HCT116 (cell line): Measurements from ENCODE around the gene HOXC6.
"Not testable (repeated sequence)": the region's sequence is repeated elsewhere in the genome, so short reads cannot be mapped to it uniquely, and the experiment has no call there.

Source experiments
- ELF1 ChIP-seq: IDR thresholded peaks from 2 replicates; pipeline ENCODE4 v1.6.1; 2012; ENCODE audit warnings: low read depth, borderline replicate concordance
- JUND ChIP-seq: IDR thresholded peaks from 2 replicates; pipeline ENCODE4 v1.6.1; 2012
- POLR2A ChIP-seq: IDR thresholded peaks from 2 replicates; pipeline ENCODE4 v1.7.0; 2011; ENCODE audit warnings: borderline replicate concordance; ENCODE audit not compliant: insufficient read depth, insufficient read length; ENCODE audit errors: extremely low read depth
- POLR2AphosphoS5 ChIP-seq: IDR thresholded peaks from 2 replicates; pipeline ENCODE4 v1.6.1; 2011; ENCODE audit warnings: mild to moderate bottlenecking, low read depth, low read length, moderate library complexity
- TF ChIP-seq, protein P1 (sequence below), 3 experiments: fragments of 200-600 bp in 1 of 3; sonication (generic) in 1 of 3; IDR thresholded peaks in 2 of 3; conservative IDR thresholded peaks in 1 of 3; 2 replicates each; pipeline ENCODE4 v1.5.1; 2012 to 2017; ENCODE audit warnings: low read depth in 2 of 3, low read length in 2 of 3, antibody characterized with exemption in 1 of 3, borderline replicate concordance in 1 of 3, control low read depth in 1 of 3, mild to moderate bottlenecking in 1 of 3, mixed read lengths in 1 of 3, mixed run types in 1 of 3, moderate library complexity in 1 of 3; ENCODE audit not compliant: insufficient read depth in 1 of 3
- TF ChIP-seq, protein P2 (sequence below): IDR thresholded peaks from 2 replicates; pipeline ENCODE4 v1.6.1; 2012

DNA sequence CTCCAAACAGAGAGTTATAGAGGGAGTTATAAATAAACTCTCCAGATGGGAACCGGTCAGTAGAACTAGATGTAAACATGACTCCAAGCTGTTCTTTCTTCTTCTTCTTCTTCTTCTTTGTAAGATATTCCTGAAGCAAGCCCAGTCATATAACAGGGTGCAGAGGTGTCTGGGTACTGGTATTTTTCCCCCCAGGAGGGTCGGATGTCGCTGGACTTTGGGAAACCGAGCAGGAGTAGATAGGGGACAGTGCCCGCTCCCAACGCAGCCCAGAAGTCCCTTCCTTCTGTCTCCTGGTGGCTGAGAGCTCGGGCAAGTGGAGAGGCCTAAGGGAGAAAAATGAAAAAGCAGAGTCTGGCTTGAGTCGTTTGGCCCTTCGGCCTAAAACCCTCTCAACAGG is 50.9 kb downstream of the HOXC6 start:
- not testable (repeated sequence) for TF ChIP-seq ELF1, POLR2AphosphoS5, POLR2A, JUND
- TF ChIP-seq, protein P1, sequence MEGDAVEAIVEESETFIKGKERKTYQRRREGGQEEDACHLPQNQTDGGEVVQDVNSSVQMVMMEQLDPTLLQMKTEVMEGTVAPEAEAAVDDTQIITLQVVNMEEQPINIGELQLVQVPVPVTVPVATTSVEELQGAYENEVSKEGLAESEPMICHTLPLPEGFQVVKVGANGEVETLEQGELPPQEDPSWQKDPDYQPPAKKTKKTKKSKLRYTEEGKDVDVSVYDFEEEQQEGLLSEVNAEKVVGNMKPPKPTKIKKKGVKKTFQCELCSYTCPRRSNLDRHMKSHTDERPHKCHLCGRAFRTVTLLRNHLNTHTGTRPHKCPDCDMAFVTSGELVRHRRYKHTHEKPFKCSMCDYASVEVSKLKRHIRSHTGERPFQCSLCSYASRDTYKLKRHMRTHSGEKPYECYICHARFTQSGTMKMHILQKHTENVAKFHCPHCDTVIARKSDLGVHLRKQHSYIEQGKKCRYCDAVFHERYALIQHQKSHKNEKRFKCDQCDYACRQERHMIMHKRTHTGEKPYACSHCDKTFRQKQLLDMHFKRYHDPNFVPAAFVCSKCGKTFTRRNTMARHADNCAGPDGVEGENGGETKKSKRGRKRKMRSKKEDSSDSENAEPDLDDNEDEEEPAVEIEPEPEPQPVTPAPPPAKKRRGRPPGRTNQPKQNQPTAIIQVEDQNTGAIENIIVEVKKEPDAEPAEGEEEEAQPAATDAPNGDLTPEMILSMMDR (IDR thresholded peaks at IDR 0.05 in 2 of 3, conservative IDR thresholded peaks at IDR 0.05 in 1 of 3; ENCODE audit: borderline replicate concordance in 1 of 3, insufficient read depth in 1 of 3, low read depth in 2 of 3, low read length in 2 of 3), result not testable (repeated sequence)
- TF ChIP-seq, protein P2, sequence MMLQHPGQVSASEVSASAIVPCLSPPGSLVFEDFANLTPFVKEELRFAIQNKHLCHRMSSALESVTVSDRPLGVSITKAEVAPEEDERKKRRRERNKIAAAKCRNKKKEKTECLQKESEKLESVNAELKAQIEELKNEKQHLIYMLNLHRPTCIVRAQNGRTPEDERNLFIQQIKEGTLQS, result not testable (repeated sequence)
